GM21786 (cell line): Measurements from ENCODE around the gene NUTM2B.
"Not testable (repeated sequence)": the region's sequence is repeated elsewhere in the genome, so short reads cannot be mapped to it uniquely, and the experiment has no call there.

Source experiments
- ATAC-seq: cut with Tn5 transposase; IDR thresholded peaks from one replicate; pipeline ENCODE4 v1.9.1; 2021; ENCODE audit not compliant: unreplicated experiment

NUTM2B gene

GRCh38 chr10:79726620-79727019, 23.6 kb downstream of the NUTM2B start:
- not testable (repeated sequence) for ATAC-seq

- not testable (repeated sequence) for ATAC-seq
Observed at GRCh38 chr10:79744844-79745243, 41.8 kb downstream of the NUTM2B start.

- ATAC-seq = not testable (repeated sequence)
Observed at GRCh38 chr10:79748510-79748909, 45.5 kb downstream of the NUTM2B start.

GRCh38 chr10:79753601-79754000, 50.6 kb downstream of the NUTM2B start:
- ATAC-seq = not testable (repeated sequence)

- not testable (repeated sequence) for ATAC-seq
Observed at GRCh38 chr10:79758297-79758993, 55.4 kb downstream of the NUTM2B start.
